Adrenal gland (tissue), 5 donors: ENCODE measurements around the gene ARHGEF3.

ENCODE experiments used
- CTCF ChIP-seq, 6 experiments: fragments of 450-650 bp in 4 of 6; fragments of 200-600 bp in 2 of 6; sonication (generic) in 1 of 6; IDR thresholded peaks; 1 replicate in 5 of 6; 2 replicates in 1 of 6; pipeline versions ENCODE4 v1.5.1 to v1.8.0; 2016 to 2021; ENCODE audit warnings: antibody characterized with exemption in 6 of 6, mild to moderate bottlenecking in 2 of 6, moderate library complexity in 1 of 6
- POLR2A ChIP-seq, 2 donors: fragments of 450-650 bp; IDR thresholded peaks; one replicate each; pipeline ENCODE4 v1.6.1; 2017; ENCODE audit warnings: antibody characterized with exemption in 2 of 2, mild to moderate bottlenecking in 2 of 2, moderate library complexity in 1 of 2
- donor health status: DM: no; HTN: no; CAD: no.

- TF ChIP-seq CTCF (IDR thresholded peaks at IDR 0.05) (no peak), POLR2A (IDR thresholded peaks at IDR 0.05) (no peak)
Measured at GRCh38 chr3:56831572-56831971, 29.8 kb upstream of the ARHGEF3 start.
